HepG2 (cell line): ENCODE data around the gene C9orf85. TPM values are rescaled to one million over a fixed set of nuclear protein-coding genes. Genes with fewer than 3 reads are reported as not detected.

Source experiments
- AGO2 ChIP-seq: fragments of 200-400 bp; formaldehyde crosslinking; optimal IDR thresholded peaks from 2 replicates; pipeline ENCODE3; 2017; ENCODE audit warnings: mild to moderate bottlenecking, low read depth, low read length, moderate library complexity
- AHR ChIP-seq: IDR thresholded peaks from 2 replicates; pipeline ENCODE4 v1.6.1; 2018; ENCODE audit warnings: missing genetic modification reagents, missing compliant biosample characterization
- ARNTL ChIP-seq: sonication (generic); formaldehyde crosslinking; IDR thresholded peaks from 2 replicates; pipeline ENCODE4 v1.4.0; 2020; ENCODE audit warnings: mild to moderate bottlenecking, missing genetic modification reagents
- ATF7-NPFF ChIP-seq: sonication (generic); formaldehyde crosslinking; IDR thresholded peaks from 2 replicates; pipeline ENCODE4 v1.8.1; 2023; ENCODE audit warnings: mild to moderate bottlenecking, low read depth, missing genetic modification reagents, moderate library complexity
- BRF2 ChIP-seq: sonication (generic); formaldehyde crosslinking; IDR thresholded peaks from 2 replicates; pipeline ENCODE4 v1.8.1; 2022; ENCODE audit warnings: mild to moderate bottlenecking, missing genetic modification reagents
- DR1 ChIP-seq: sonication (generic); formaldehyde crosslinking; IDR thresholded peaks from 2 replicates; pipeline ENCODE4 v1.8.0; 2021; ENCODE audit warnings: mild to moderate bottlenecking, missing genetic modification reagents, inconsistent platforms
- ESRRA ChIP-seq: sonication (generic); formaldehyde crosslinking; IDR thresholded peaks from 2 replicates; pipeline ENCODE4 v1.5.1; 2020; ENCODE audit warnings: mild to moderate bottlenecking, low read depth, missing genetic modification reagents
- FLYWCH1 ChIP-seq: sonication (generic); formaldehyde crosslinking; IDR thresholded peaks from 2 replicates; pipeline ENCODE4 v1.8.1; 2023; ENCODE audit warnings: mild to moderate bottlenecking, missing genetic modification reagents
- GLI4 ChIP-seq: sonication (generic); formaldehyde crosslinking; IDR thresholded peaks from 2 replicates; pipeline ENCODE4 v1.5.1; 2020; ENCODE audit warnings: missing genetic modification reagents, mild to moderate bottlenecking, moderate library complexity, borderline replicate concordance
- IKZF1 ChIP-seq: fragments of 450-650 bp; IDR thresholded peaks from 2 replicates; pipeline ENCODE4 v1.7.1; 2016
- MXD1 ChIP-seq: sonication (generic); formaldehyde crosslinking; IDR thresholded peaks from 2 replicates; pipeline ENCODE4 v1.4.0; 2020; ENCODE audit warnings: mild to moderate bottlenecking, missing genetic modification reagents
- NRL ChIP-seq: sonication (generic); formaldehyde crosslinking; IDR thresholded peaks from 2 replicates; pipeline ENCODE4 v1.5.0; 2020; ENCODE audit warnings: missing genetic modification reagents, mild to moderate bottlenecking, moderate library complexity, borderline replicate concordance
- PHF21A ChIP-seq: sonication (generic); formaldehyde crosslinking; IDR thresholded peaks from 2 replicates; pipeline ENCODE4 v1.5.0; 2020; ENCODE audit warnings: mild to moderate bottlenecking, missing genetic modification reagents
- SOX5 ChIP-seq: IDR thresholded peaks from 2 replicates; pipeline ENCODE4 v1.6.1; 2016; ENCODE audit warnings: borderline replicate concordance
- SOX6 ChIP-seq, 2 experiments: fragments of 450-650 bp in 1 of 2; sonication (generic) in 1 of 2; formaldehyde crosslinking in 1 of 2; IDR thresholded peaks; 2 replicates each; pipeline versions ENCODE4 v1.4.0 to v1.6.1; 2017 to 2020; ENCODE audit warnings: antibody characterized with exemption in 1 of 2, mild to moderate bottlenecking in 1 of 2, missing genetic modification reagents in 1 of 2
- STAG1 ChIP-seq: sonication (generic); formaldehyde crosslinking; IDR thresholded peaks from 2 replicates; pipeline ENCODE4 v1.4.0; 2020; ENCODE audit warnings: missing genetic modification reagents
- TCF7 ChIP-seq: sonication (generic); IDR thresholded peaks from 2 replicates; pipeline ENCODE4 v1.6.1; 2016; ENCODE audit warnings: antibody characterized with exemption, low read depth
- TRIM24 ChIP-seq: sonication (generic); formaldehyde crosslinking; IDR thresholded peaks from 2 replicates; pipeline ENCODE4 v1.8.0; 2022; ENCODE audit warnings: mild to moderate bottlenecking, missing genetic modification reagents
- ZC3H13 ChIP-seq: sonication (generic); formaldehyde crosslinking; IDR thresholded peaks from 2 replicates; pipeline ENCODE4 v1.8.1; 2023; ENCODE audit warnings: mild to moderate bottlenecking, missing genetic modification reagents, moderate library complexity
- ZKSCAN1 ChIP-seq: fragments of 150-350 bp; IDR thresholded peaks from 2 replicates; pipeline ENCODE4 v1.6.1; 2014; ENCODE audit warnings: low read length
- ZNF282 ChIP-seq: fragments of 450-650 bp; IDR thresholded peaks from 2 replicates; pipeline ENCODE4 v1.6.1; 2018; ENCODE audit not compliant: partially characterized antibody
- ZNF30 ChIP-seq: sonication (generic); formaldehyde crosslinking; IDR thresholded peaks from 2 replicates; pipeline ENCODE4 v1.5.0; 2020; ENCODE audit warnings: mild to moderate bottlenecking, missing genetic modification reagents
- ZNF333 ChIP-seq: sonication (generic); formaldehyde crosslinking; IDR thresholded peaks from 2 replicates; pipeline ENCODE4 v1.4.0; 2020; ENCODE audit warnings: mild to moderate bottlenecking, missing genetic modification reagents, borderline replicate concordance
- ZNF337 ChIP-seq: sonication (generic); formaldehyde crosslinking; IDR thresholded peaks from 2 replicates; pipeline ENCODE4 v1.5.1; 2020; ENCODE audit warnings: missing genetic modification reagents, low read depth, mild to moderate bottlenecking, borderline replicate concordance
- ZNF343 ChIP-seq: sonication (generic); formaldehyde crosslinking; IDR thresholded peaks from 2 replicates; pipeline ENCODE4 v1.4.0; 2020; ENCODE audit warnings: mild to moderate bottlenecking, missing genetic modification reagents
- ZNF382 ChIP-seq: sonication (generic); formaldehyde crosslinking; IDR thresholded peaks from 2 replicates; pipeline ENCODE4 v1.5.0; 2020; ENCODE audit warnings: missing genetic modification reagents, mild to moderate bottlenecking, borderline replicate concordance
- ZNF430 ChIP-seq: sonication (generic); formaldehyde crosslinking; IDR thresholded peaks from 2 replicates; pipeline ENCODE4 v1.9.0; 2021; ENCODE audit warnings: mild to moderate bottlenecking, missing genetic modification reagents
- ZNF543 ChIP-seq: sonication (generic); formaldehyde crosslinking; IDR thresholded peaks from 2 replicates; pipeline ENCODE4 v1.4.0; 2020; ENCODE audit warnings: mild to moderate bottlenecking, missing genetic modification reagents
- ZNF652 ChIP-seq: IDR thresholded peaks from 2 replicates; pipeline ENCODE4 v1.6.1; 2016; ENCODE audit warnings: low read depth, borderline replicate concordance
- ZNF724P ChIP-seq: sonication (generic); formaldehyde crosslinking; IDR thresholded peaks from 2 replicates; pipeline ENCODE4 v1.8.0; 2022; ENCODE audit warnings: missing genetic modification reagents, borderline replicate concordance
- ZNF747 ChIP-seq: sonication (generic); formaldehyde crosslinking; IDR thresholded peaks from 2 replicates; pipeline ENCODE4 v1.8.1; 2023; ENCODE audit warnings: missing genetic modification reagents, mild to moderate bottlenecking, borderline replicate concordance
- ZNF776 ChIP-seq: sonication (generic); formaldehyde crosslinking; IDR thresholded peaks from 2 replicates; pipeline ENCODE4 v1.4.0; 2020; ENCODE audit warnings: mild to moderate bottlenecking, missing genetic modification reagents
- ZNF792 ChIP-seq: IDR thresholded peaks from 2 replicates; pipeline ENCODE4 v1.6.1; 2016
- ZZZ3 ChIP-seq: sonication (generic); formaldehyde crosslinking; IDR thresholded peaks from 2 replicates; pipeline ENCODE4 v1.4.0; 2020; ENCODE audit warnings: missing genetic modification reagents, mild to moderate bottlenecking, borderline replicate concordance
- polyA plus RNA-seq, 8 experiments: library from polyadenylated mRNA; depleted of rRNA in 3 of 8; stranded (reverse) in 7 of 8; unstranded in 1 of 8; fragments of >200 nt; fragmentation: Illumina TruSeq in 4 of 8; extraction: Trizol in 4 of 8; gene quantifications; 2 replicates each; pipeline versions ENCODE4 v1.2.1 to v1.2.3, GENCODE V29; 2011 to 2016; ENCODE audit warnings: low read depth in 4 of 8, missing spikeins in 1 of 8, mixed read lengths in 1 of 8; ENCODE audit not compliant: insufficient read depth in 1 of 8
- total RNA-seq, 5 experiments: library from RNA; depleted of rRNA; stranded (reverse); fragments of >200 nt; fragmentation: Illumina TruSeq; extraction: Trizol; gene quantifications; 2 replicates each; pipeline ENCODE4 v1.2.3, GENCODE V29; 2016; ENCODE audit warnings: low read depth in 1 of 5

The C9orf85 gene
- total and polyA plus RNA-seq, 2 of the 13 experiments (the other 11 are each of a cell fraction or from before 2014, with no cell fraction given), result 9.9 to 13.9 TPM

- TF ChIP-seq ZNF543 (CRISPR knock-in tag) (no peak), ZNF337 (CRISPR knock-in tag) (no peak), AHR (CRISPR knock-in tag) (no peak), GLI4 (CRISPR knock-in tag) (no peak), MXD1 (CRISPR knock-in tag) (no peak), ZNF30 (CRISPR knock-in tag) (no peak), AGO2 (no peak), ZNF776 (CRISPR knock-in tag) (no peak), STAG1 (CRISPR knock-in tag) (no peak), FLYWCH1 (CRISPR knock-in tag) (no peak), ATF7-NPFF (CRISPR knock-in tag) (0 out of 2 replicates have a peak, but pooled peaks have one; percentile 3), ZZZ3 (CRISPR knock-in tag) (no peak), ZNF430 (CRISPR knock-in tag) (no peak), ZNF282 (no peak), ZNF792 (CRISPR knock-in tag) (no peak), IKZF1 (no peak), SOX6 (IDR thresholded peaks at IDR 0.05) (no peak), SOX6 (CRISPR knock-in tag; IDR thresholded peaks at IDR 0.05) (no peak), TCF7 (peak; percentile 38; the same call in 1 of the 2 replicates), ZNF652 (no peak), ARNTL (CRISPR knock-in tag) (no peak), ZNF724P (CRISPR knock-in tag) (no peak), ZNF343 (CRISPR knock-in tag) (no peak), SOX5 (no peak), DR1 (CRISPR knock-in tag) (no peak), TRIM24 (CRISPR knock-in tag) (no peak), NRL (no peak), ESRRA (CRISPR knock-in tag) (no peak), ZNF333 (CRISPR knock-in tag) (no peak), PHF21A (CRISPR knock-in tag) (no peak), BRF2 (no peak), ZNF747 (CRISPR knock-in tag) (no peak), ZKSCAN1 (no peak), ZNF382 (CRISPR knock-in tag) (no peak), ZC3H13 (CRISPR knock-in tag) (no peak)
Measured at GRCh38 chr9:71909887-71910649, 1.4 kb upstream of the C9orf85 start (continued).
